IMR-90 (cell line): ENCODE data around the gene ATOH8. TPM values are rescaled to one million over a fixed set of nuclear protein-coding genes. Genes with fewer than 3 reads are reported as not detected.
A peak's percentile ranks its signal among the peaks of the same experiment; 100 is the strongest.

Experiments used
- ATAC-seq: fragments of 200-7000 bp; cut with Tn5 transposase; 2 replicates; pipeline ENCODE4 v1.9.1; 2020; ENCODE audit warnings: low read depth, mild to moderate bottlenecking, moderate library complexity
- BruUV-seq: library from RNA; stranded (reverse); fragments of 400-500 nt; replicated peaks from 2 replicates; lab custom pipeline; 2021; lab: Mats Ljungman, UMichigan
- CTCF ChIA-PET: fragments of 300-600 bp; formaldehyde crosslinking; extraction: SDS; loops from one replicate; lab custom pipeline; 2021; ENCODE audit warnings: antibody characterized with exemption; lab: Yijun Ruan, JAX
- POLR2A ChIA-PET: fragments of 300-600 bp; sonication (Branson Sonifier 250); formaldehyde crosslinking; loops from one replicate; lab custom pipeline; 2022; ENCODE audit warnings: antibody characterized with exemption; ENCODE audit not compliant: unreplicated experiment; lab: Charles Lee
- DNase-seq: peaks from one replicate; pipeline ENCODE4 v3.0.0; 2013
- H2AFZ ChIP-seq: replicated peaks from 2 replicates; pipeline ENCODE3; 2013; ENCODE audit warnings: low read length, mild to moderate bottlenecking; ENCODE audit not compliant: poor library complexity
- H2AK5ac ChIP-seq: 2 replicates; pipeline ENCODE4 v1.6.1; 2013; ENCODE audit warnings: low read depth, low read length, inconsistent platforms
- H2AK9ac ChIP-seq: replicated peaks from 2 replicates; pipeline ENCODE3; 2013; ENCODE audit warnings: mild to moderate bottlenecking, low read depth, low read length, moderate library complexity; ENCODE audit not compliant: poor library complexity
- H2BK120ac ChIP-seq: 2 replicates; pipeline ENCODE4 v1.6.1; 2013; ENCODE audit warnings: low read depth, low read length, inconsistent platforms
- H2BK15ac ChIP-seq: 3 replicates; pipeline ENCODE4 v1.6.1; 2013; ENCODE audit warnings: low read depth, low read length, inconsistent platforms
- H2BK20ac ChIP-seq: 2 replicates; pipeline ENCODE4 v1.6.1; 2013; ENCODE audit warnings: low read depth, mild to moderate bottlenecking, inconsistent platforms, low read length, moderate library complexity
- H2BK5ac ChIP-seq: 2 replicates; pipeline ENCODE4 v1.6.1; 2013; ENCODE audit warnings: mild to moderate bottlenecking, low read depth, low read length, inconsistent platforms; ENCODE audit not compliant: poor library complexity, severe bottlenecking
- H3K14ac ChIP-seq: replicated peaks from 2 replicates; pipeline ENCODE4 v1.6.1; 2013; ENCODE audit warnings: low read depth, low read length, inconsistent platforms
- H3K18ac ChIP-seq: 2 replicates; pipeline ENCODE4 v1.6.1; 2013; ENCODE audit warnings: low read depth, low read length, control low read depth
- H3K23ac ChIP-seq: 2 replicates; pipeline ENCODE4 v1.6.1; 2013; ENCODE audit warnings: low read depth, low read length, inconsistent platforms
- H3K27ac ChIP-seq: 2 replicates; pipeline ENCODE4 v1.5.1; 2013; ENCODE audit warnings: mild to moderate bottlenecking, control low read depth, low read length; ENCODE audit not compliant: insufficient read depth
- H3K27me3 ChIP-seq: 2 replicates; pipeline ENCODE4 v1.6.1; 2013; ENCODE audit warnings: low read length; ENCODE audit not compliant: control insufficient read depth, insufficient read depth
- H3K36me3 ChIP-seq: 2 replicates; pipeline ENCODE4 v1.6.1; 2013; ENCODE audit warnings: low read length, mixed read lengths; ENCODE audit not compliant: control insufficient read depth, insufficient read depth
- H3K4ac ChIP-seq: 2 replicates; pipeline ENCODE4 v1.6.1; 2013; ENCODE audit warnings: low read depth, low read length, inconsistent platforms
- H3K4me1 ChIP-seq: 2 replicates; pipeline ENCODE4 v1.6.1; 2013; ENCODE audit warnings: low read length, mixed read lengths; ENCODE audit not compliant: control insufficient read depth, insufficient read depth
- H3K4me2 ChIP-seq: 2 replicates; pipeline ENCODE4 v1.6.1; 2013; ENCODE audit warnings: low read depth, mild to moderate bottlenecking, control low read depth, low read length, moderate library complexity
- H3K4me3 ChIP-seq: 2 replicates; pipeline ENCODE4 v1.5.1; 2013; ENCODE audit warnings: low read depth, mild to moderate bottlenecking, control low read depth, low read length, moderate library complexity; ENCODE audit not compliant: insufficient read depth
- H3K56ac ChIP-seq: 2 replicates; pipeline ENCODE4 v1.6.1; 2013; ENCODE audit warnings: low read length, inconsistent platforms; ENCODE audit not compliant: insufficient read depth; ENCODE audit errors: extremely low read depth
- H3K79me1 ChIP-seq, 2 experiments: 2 replicates each; pipeline ENCODE4 v1.6.1; 2013; ENCODE audit warnings: low read length in 2 of 2, inconsistent platforms in 1 of 2, low read depth in 1 of 2
- H3K9ac ChIP-seq: 2 replicates; pipeline ENCODE4 v1.6.1; 2013; ENCODE audit warnings: low read depth, low read length, control low read depth
- H3K9me1 ChIP-seq: 2 replicates; pipeline ENCODE4 v1.6.1; 2013; ENCODE audit warnings: low read length, inconsistent platforms; ENCODE audit not compliant: insufficient read depth
- H3K9me3 ChIP-seq: 2 replicates; pipeline ENCODE4 v1.6.1; 2013; ENCODE audit warnings: low read length; ENCODE audit not compliant: control insufficient read depth, insufficient read depth
- H4K20me1 ChIP-seq: 2 replicates; pipeline ENCODE4 v1.6.1; 2013; ENCODE audit warnings: low read length, inconsistent platforms; ENCODE audit not compliant: insufficient read depth
- H4K5ac ChIP-seq: 2 replicates; pipeline ENCODE4 v1.6.1; 2013; ENCODE audit warnings: mild to moderate bottlenecking, low read depth, low read length, control low read depth
- H4K8ac ChIP-seq, 2 experiments: 2 replicates each; pipeline ENCODE4 v1.6.1; 2013; ENCODE audit warnings: low read depth in 2 of 2, low read length in 2 of 2, control low read depth in 1 of 2, inconsistent platforms in 1 of 2
- H4K91ac ChIP-seq: 2 replicates; pipeline ENCODE4 v1.6.1; 2013; ENCODE audit warnings: low read depth, low read length, inconsistent platforms; ENCODE audit not compliant: insufficient read depth
- BHLHE40 ChIP-seq: fragments of 150-350 bp; IDR thresholded peaks from 2 replicates; pipeline ENCODE4 v1.6.1; 2016; ENCODE audit warnings: mild to moderate bottlenecking, low read depth, low read length
- CEBPB ChIP-seq: IDR thresholded peaks from 2 replicates; pipeline ENCODE4 v1.6.1; 2012; ENCODE audit warnings: low read depth, low read length, improper control_type of control experiment
- CHD1 ChIP-seq: IDR thresholded peaks from 2 replicates; pipeline ENCODE4 v1.6.1; 2012; ENCODE audit warnings: low read depth, low read length, improper control_type of control experiment
- ELK1 ChIP-seq: fragments of 150-350 bp; IDR thresholded peaks from 2 replicates; pipeline ENCODE4 v1.6.1; 2016; ENCODE audit warnings: low read depth, mild to moderate bottlenecking, low read length, moderate library complexity, borderline replicate concordance
- FOS ChIP-seq: fragments of 150-350 bp; IDR thresholded peaks from 2 replicates; pipeline ENCODE4 v1.6.1; 2016; ENCODE audit warnings: low read depth, low read length
- MAFK ChIP-seq: IDR thresholded peaks from 2 replicates; pipeline ENCODE4 v1.6.1; 2012; ENCODE audit warnings: low read depth, low read length, improper control_type of control experiment
- MXI1 ChIP-seq: IDR thresholded peaks from 2 replicates; pipeline ENCODE4 v1.6.1; 2012; ENCODE audit warnings: low read depth, mild to moderate bottlenecking, low read length, moderate library complexity, borderline replicate concordance
- NFE2L2 ChIP-seq: fragments of 150-350 bp; IDR thresholded peaks from 2 replicates; pipeline ENCODE4 v1.6.1; 2016; ENCODE audit warnings: low read depth, mild to moderate bottlenecking, low read length
- POLR2A ChIP-seq: IDR thresholded peaks from 2 replicates; pipeline ENCODE4 v1.6.1; 2012; ENCODE audit warnings: mild to moderate bottlenecking, low read depth, low read length
- RAD21 ChIP-seq: IDR thresholded peaks from 2 replicates; pipeline ENCODE4 v1.6.1; 2012; ENCODE audit warnings: low read length, improper control_type of control experiment
- RCOR1 ChIP-seq: IDR thresholded peaks from 2 replicates; pipeline ENCODE4 v1.6.1; 2012; ENCODE audit warnings: mild to moderate bottlenecking, low read length, improper control_type of control experiment; ENCODE audit not compliant: insufficient replicate concordance
- RFX5 ChIP-seq: IDR thresholded peaks from 2 replicates; pipeline ENCODE4 v1.8.0; 2012; ENCODE audit warnings: low read depth, mild to moderate bottlenecking, low read length, moderate library complexity
- SMC3 ChIP-seq: fragments of 150-350 bp; IDR thresholded peaks from 2 replicates; pipeline ENCODE4 v1.6.1; 2016; ENCODE audit warnings: low read depth, mild to moderate bottlenecking, antibody characterized with exemption, low read length, moderate library complexity
- USF2 ChIP-seq: fragments of 150-350 bp; IDR thresholded peaks from 2 replicates; pipeline ENCODE4 v1.6.1; 2017; ENCODE audit warnings: mild to moderate bottlenecking, antibody characterized with exemption, low read length, low read depth
- WGBS, 2 experiments: methylation state at CpG; one replicate each; pipeline versions ENCODE4 v1.1.5 to v1.1.7; 2013; ENCODE audit warnings: missing lambda C conversion rate in 2 of 2; ENCODE audit not compliant: insufficient read length in 1 of 2; ENCODE audit errors: extremely low coverage in 2 of 2; 5-methylcytosine and 5-hydroxymethylcytosine counted together
- dilution Hi-C: fragments of 300-500 bp; cut with HindIII; formaldehyde crosslinking; loops from one replicate; pipeline ENCODE4 v1.14.3; 2018; ENCODE audit warnings: low sequenced_read_pairs; ENCODE audit not compliant: unreplicated experiment
- in situ Hi-C: fragments of 300-500 bp; cut with MboI; formaldehyde crosslinking; loops from 3 replicates; pipeline ENCODE4 v1.14.3; 2019; ENCODE audit warnings: low sequenced_read_pairs, inconsistent platforms, mixed read lengths
- intact Hi-C: fragments of 100-400 bp; cut with micrococcal nuclease; formaldehyde crosslinking; loops from 2 replicates; pipeline ENCODE4 v1.10.0; 2022
- polyA plus RNA-seq, 3 experiments: library from polyadenylated mRNA; depleted of rRNA; stranded (reverse); fragments of >200 nt; gene quantifications; 2 replicates each; pipeline ENCODE4 v1.2.3, GENCODE V29; 2012; ENCODE audit warnings: low replicate concordance in 1 of 3
- total RNA-seq: library from RNA; depleted of rRNA; stranded (reverse); fragments of >200 nt; gene quantifications from 2 replicates; pipeline ENCODE4 v1.2.3, GENCODE V29; 2012
- TF ChIP-seq, protein P1 (sequence below): conservative IDR thresholded peaks from 2 replicates; pipeline ENCODE4 v1.5.1; 2012; ENCODE audit warnings: mild to moderate bottlenecking, low read depth, low read length, improper control_type of control experiment

ATOH8 gene
- total and polyA plus RNA-seq, 2 of the 4 experiments (the other 2 are of a cell fraction), result 7.9 to 9.0 TPM

DNA sequence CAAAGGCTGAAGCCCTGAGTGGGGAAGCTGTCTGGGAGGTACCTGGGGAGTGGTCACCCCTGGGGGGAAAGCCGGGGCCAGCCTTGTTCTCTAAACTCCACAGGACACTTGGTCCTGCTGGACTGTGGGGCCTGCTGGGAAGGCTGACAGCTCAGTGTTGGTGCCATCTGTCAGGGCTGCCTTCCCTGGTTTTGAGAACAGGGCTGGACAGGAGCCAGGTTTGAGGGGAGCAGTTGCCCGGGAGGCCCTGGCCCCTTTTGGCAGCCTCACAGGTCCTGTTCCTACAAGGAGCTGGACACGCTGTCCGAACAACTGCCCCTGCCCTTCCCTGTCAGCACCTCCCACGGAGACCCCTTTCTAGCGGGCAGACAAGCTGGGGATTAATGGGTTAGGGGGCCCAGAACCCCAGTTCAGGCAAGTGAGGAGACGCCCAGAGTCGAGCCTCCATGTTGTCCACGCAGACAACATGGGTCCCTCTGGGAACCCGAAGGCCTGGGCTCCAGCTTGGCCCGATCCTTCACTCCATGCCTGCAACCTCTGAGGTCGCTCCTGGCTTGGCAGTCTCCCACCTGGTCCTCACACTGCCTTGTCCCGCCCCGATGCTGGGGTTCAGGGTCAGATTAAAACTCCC lies 40.8 kb downstream of the ATOH8 start:
- Histone ChIP-seq H3K4me3 (no peak overlapping the region), H2AK5ac (peak overlapping the region; percentile 46; the same call in 1 of the 2 replicates), H2BK5ac (peak overlapping the region; percentile 10), H3K79me1 (no peaks in the 10 kb centered on the region), H3K27ac (no peak overlapping the region), H2BK120ac (peak overlapping the region; percentile 97), H3K27me3 (no peaks in the 10 kb centered on the region), H3K56ac (no peak overlapping the region), H4K20me1 (no peaks in the 10 kb centered on the region), H3K9me3 (no peaks in the 10 kb centered on the region), H3K9ac (no peak overlapping the region), H3K36me3 (peaks cover 1% of the 10 kb centered on the region), H4K5ac (peak overlapping the region; percentile 38; the same call in 1 of the 2 replicates), H2BK15ac (peak overlapping the region; percentile 80; the same call in 1 of the 3 replicates), H2AK9ac (peak overlapping the region; percentile 52), H4K91ac (peak overlapping the region; percentile 97), H3K9me1 (peaks cover 13% of the 10 kb centered on the region), H3K18ac (peak overlapping the region; percentile 13; the same call in 1 of the 2 replicates), H2BK20ac (peak overlapping the region; percentile 53), H3K4me2 (no peak overlapping the region), H3K23ac (no peak overlapping the region), H3K4ac (peak overlapping the region; percentile 39), H3K4me1 (peaks cover 42% of the 10 kb centered on the region), H4K8ac (peak overlapping the region; percentile 31 to 42; a peak in 1 of 4 replicates), H2AFZ (peak overlapping the region; percentile 52), H3K14ac (peak overlapping the region; percentile 59)
- CTCF ChIA-PET, result no interaction called here
- ATAC-seq (no peak), DNase-seq (no peak)
- 79% methylated on average over 6 of the region's 14 CpGs; no CpG with 5 or more reads in 1 of the 2 experiments for WGBS, 2 experiments
- intact Hi-C loops (no loop called here), in situ Hi-C loops (no loop called here), dilution Hi-C loops (no loop called here)
- POLR2A ChIA-PET, result interaction anchor here (1.2 kb wide), 1 partner anchor 23 kb away, joined by 3 read pairs; no protein-coding TSS in a partner anchor
- no TSS peak for BruUV-seq
- TF ChIP-seq RFX5, result no peak
- no peak for TF ChIP-seq CHD1
- TF ChIP-seq ELK1, result no peak
- TF ChIP-seq SMC3, result no peak
- no peak for TF ChIP-seq NFE2L2
- no peak for TF ChIP-seq USF2
- TF ChIP-seq POLR2A, result no peak
- TF ChIP-seq CEBPB, result no peak
- no peak for TF ChIP-seq MXI1
- TF ChIP-seq, protein P1, sequence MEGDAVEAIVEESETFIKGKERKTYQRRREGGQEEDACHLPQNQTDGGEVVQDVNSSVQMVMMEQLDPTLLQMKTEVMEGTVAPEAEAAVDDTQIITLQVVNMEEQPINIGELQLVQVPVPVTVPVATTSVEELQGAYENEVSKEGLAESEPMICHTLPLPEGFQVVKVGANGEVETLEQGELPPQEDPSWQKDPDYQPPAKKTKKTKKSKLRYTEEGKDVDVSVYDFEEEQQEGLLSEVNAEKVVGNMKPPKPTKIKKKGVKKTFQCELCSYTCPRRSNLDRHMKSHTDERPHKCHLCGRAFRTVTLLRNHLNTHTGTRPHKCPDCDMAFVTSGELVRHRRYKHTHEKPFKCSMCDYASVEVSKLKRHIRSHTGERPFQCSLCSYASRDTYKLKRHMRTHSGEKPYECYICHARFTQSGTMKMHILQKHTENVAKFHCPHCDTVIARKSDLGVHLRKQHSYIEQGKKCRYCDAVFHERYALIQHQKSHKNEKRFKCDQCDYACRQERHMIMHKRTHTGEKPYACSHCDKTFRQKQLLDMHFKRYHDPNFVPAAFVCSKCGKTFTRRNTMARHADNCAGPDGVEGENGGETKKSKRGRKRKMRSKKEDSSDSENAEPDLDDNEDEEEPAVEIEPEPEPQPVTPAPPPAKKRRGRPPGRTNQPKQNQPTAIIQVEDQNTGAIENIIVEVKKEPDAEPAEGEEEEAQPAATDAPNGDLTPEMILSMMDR, result no peak
- no peak for TF ChIP-seq RCOR1
- no peak for TF ChIP-seq FOS
- TF ChIP-seq RAD21, result no peak
- TF ChIP-seq BHLHE40, result no peak
- no peak for TF ChIP-seq MAFK
